ENCODE results near the gene PTPRU. TPM values are rescaled to one million over a fixed set of nuclear protein-coding genes. Genes with fewer than 3 reads are reported as not detected.
A peak's percentile ranks its signal among the peaks of the same experiment; 100 is the strongest.

Gene PTPRU
- total RNA-seq, 1 experiment from 2014 or later: 6.8 TPM

GRCh38 chr1:29256979-29257804 lies 20.9 kb downstream of the PTPRU start:
- Histone ChIP-seq H3K9me3 (ENCODE audit: low read depth, low read length, poor library complexity, severe bottlenecking) (no peaks in the 10 kb centered on the region), H3K27me3 (replicated peaks; ENCODE audit: insufficient read depth, low read depth, low read length, poor library complexity) (no peaks in the 10 kb centered on the region), H3K4me3 (ENCODE audit: low read depth, low read length, poor library complexity, severe bottlenecking) (no peak overlapping the region), H3K4me1 (ENCODE audit: insufficient read depth, low read length, poor library complexity, severe bottlenecking) (peaks cover 19% of the 10 kb centered on the region), H3K36me3 (ENCODE audit: insufficient read depth, low read length, poor library complexity, severe bottlenecking) (no peaks in the 10 kb centered on the region), H3K27ac (ENCODE audit: low read depth, low read length, poor library complexity, severe bottlenecking) (no peak overlapping the region)
- TF ChIP-seq CTCF (conservative IDR thresholded peaks at IDR 0.05; ENCODE audit: low read depth, low read length) (no peak), EZH2 (IDR thresholded peaks at IDR 0.05; ENCODE audit: borderline replicate concordance, low read depth, low read length, poor library complexity, severe bottlenecking) (no peak)
- peak; percentile 73 for DNase-seq (ENCODE audit: low spot score)
- CTCF ChIA-PET: no interaction called here
- BruUV-seq (replicated peaks): no TSS peak
- POLR2A ChIA-PET (ENCODE audit: low non-redundant PET): no interaction called here
- intact Hi-C loops (cut with micrococcal nuclease; ENCODE audit: unreplicated experiment): no loop called here

- intact Hi-C loops (cut with micrococcal nuclease; ENCODE audit: unreplicated experiment): no loop called here
- Histone ChIP-seq H3K27ac (ENCODE audit: low read depth, low read length, poor library complexity, severe bottlenecking) (no peak overlapping the region), H3K4me1 (ENCODE audit: insufficient read depth, low read length, poor library complexity, severe bottlenecking) (peaks cover 19% of the 10 kb centered on the region), H3K4me3 (ENCODE audit: low read depth, low read length, poor library complexity, severe bottlenecking) (no peak overlapping the region), H3K9me3 (ENCODE audit: low read depth, low read length, poor library complexity, severe bottlenecking) (no peaks in the 10 kb centered on the region), H3K36me3 (ENCODE audit: insufficient read depth, low read length, poor library complexity, severe bottlenecking) (no peaks in the 10 kb centered on the region), H3K27me3 (replicated peaks; ENCODE audit: insufficient read depth, low read depth, low read length, poor library complexity) (no peaks in the 10 kb centered on the region)
- no peak for DNase-seq (ENCODE audit: low spot score)
- CTCF ChIA-PET: no interaction called here
- no TSS peak for BruUV-seq (replicated peaks)
- TF ChIP-seq CTCF (conservative IDR thresholded peaks at IDR 0.05; ENCODE audit: low read depth, low read length): no peak
- TF ChIP-seq EZH2 (IDR thresholded peaks at IDR 0.05; ENCODE audit: borderline replicate concordance, low read depth, low read length, poor library complexity, severe bottlenecking): no peak
- POLR2A ChIA-PET (ENCODE audit: low non-redundant PET): no interaction called here
These were observed 22.1 kb downstream of the PTPRU start for GRCh38 chr1:29258189-29258975.

GRCh38 chr1:29258976-29259801 lies 22.9 kb downstream of the PTPRU start:
- no peaks in the 10 kb centered on the region for H3K36me3 ChIP-seq (ENCODE audit: insufficient read depth, low read length, poor library complexity, severe bottlenecking)
- H3K27ac ChIP-seq (ENCODE audit: low read depth, low read length, poor library complexity, severe bottlenecking): no peak overlapping the region
- H3K9me3 ChIP-seq (ENCODE audit: low read depth, low read length, poor library complexity, severe bottlenecking): no peaks in the 10 kb centered on the region
- peak overlapping the region; percentile 53 for H3K4me3 ChIP-seq (ENCODE audit: low read depth, low read length, poor library complexity, severe bottlenecking)
- peaks cover 19% of the 10 kb centered on the region for H3K4me1 ChIP-seq (ENCODE audit: insufficient read depth, low read length, poor library complexity, severe bottlenecking)
- CTCF ChIA-PET: no interaction called here
- no TSS peak for BruUV-seq (replicated peaks)
- POLR2A ChIA-PET (ENCODE audit: low non-redundant PET): no interaction called here
- peak; percentile 25 for DNase-seq (ENCODE audit: low spot score)
- TF ChIP-seq EZH2 (IDR thresholded peaks at IDR 0.05; ENCODE audit: borderline replicate concordance, low read depth, low read length, poor library complexity, severe bottlenecking) (no peak), CTCF (conservative IDR thresholded peaks at IDR 0.05; ENCODE audit: low read depth, low read length) (no peak)
- H3K27me3 ChIP-seq (replicated peaks; ENCODE audit: insufficient read depth, low read depth, low read length, poor library complexity): no peaks in the 10 kb centered on the region
- intact Hi-C loops (cut with micrococcal nuclease; ENCODE audit: unreplicated experiment): no loop called here

All from A673 (cell line).